ENCODE data around the gene RARRES2. TPM values are rescaled to one million over a fixed set of nuclear protein-coding genes. Genes with fewer than 3 reads are reported as not detected.
"Not testable (repeated sequence)": the region's sequence is repeated elsewhere in the genome, so short reads cannot be mapped to it uniquely, and the experiment has no call there.

RARRES2 gene
- total RNA-seq, 3 donors from 2014 or later (not counting 1 experiment from before 2014, with no cell fraction given): not detected

- no peaks in the 10 kb centered on the region for H3K4me1 ChIP-seq (ENCODE audit: control insufficient read depth, insufficient read depth, low read length)
- H3K27ac ChIP-seq (ENCODE audit: low read length): no peak overlapping the region
- H3K36me3 Mint-ChIP-seq: no peaks in the 10 kb centered on the region
- H3K4me3 ChIP-seq (ENCODE audit: low read length): no peak overlapping the region
- H3K9me3 Mint-ChIP-seq: no peaks in the 10 kb centered on the region
- H3K27me3 ChIP-seq (ENCODE audit: control insufficient read depth, insufficient read depth, low read length): no peaks in the 10 kb centered on the region
- H3K27ac Mint-ChIP-seq: no peak overlapping the region
- H3K36me3 ChIP-seq (ENCODE audit: control insufficient read depth, insufficient read depth, low read length): no peaks in the 10 kb centered on the region
- intact Hi-C loops (cut with micrococcal nuclease): no loop called here
- ATAC-seq: no peak
- no peaks in the 10 kb centered on the region for H3K4me1 Mint-ChIP-seq
- H3K9me3 ChIP-seq (ENCODE audit: control insufficient read depth, insufficient read depth, low read length): no peaks in the 10 kb centered on the region
- DNase-seq: no peak
- 82% methylated on average over 3 of the region's 3 CpGs for WGBS (ENCODE audit: insufficient coverage)
- TF ChIP-seq CTCF (IDR thresholded peaks at IDR 0.05): no peak
- H3K4me3 Mint-ChIP-seq: no peak overlapping the region
- no peaks in the 10 kb centered on the region for H3K27me3 Mint-ChIP-seq (ENCODE audit: low read depth in 2 of 2)
Observed at GRCh38 chr7:150307129-150307528, 34.3 kb downstream of the RARRES2 start.

- H3K27ac Mint-ChIP-seq; H3K4me1 Mint-ChIP-seq; ATAC-seq; H3K36me3 ChIP-seq (ENCODE audit: control insufficient read depth, insufficient read depth, low read length); H3K9me3 Mint-ChIP-seq; H3K9me3 ChIP-seq (ENCODE audit: control insufficient read depth, insufficient read depth, low read length); DNase-seq; H3K4me1 ChIP-seq (ENCODE audit: control insufficient read depth, insufficient read depth, low read length); H3K4me3 ChIP-seq (ENCODE audit: low read length); H3K4me3 Mint-ChIP-seq; H3K27me3 ChIP-seq (ENCODE audit: control insufficient read depth, insufficient read depth, low read length); H3K27me3 Mint-ChIP-seq (ENCODE audit: low read depth in 2 of 2); intact Hi-C loops (cut with micrococcal nuclease); H3K36me3 Mint-ChIP-seq; H3K27ac ChIP-seq (ENCODE audit: low read length): not testable (repeated sequence)
- 97% methylated on average over 3 of the region's 5 CpGs for WGBS (ENCODE audit: insufficient coverage)
Observed at GRCh38 chr7:150306377-150306776, 35.1 kb downstream of the RARRES2 start.

GRCh38 chr7:150305903-150306284 is 35.5 kb downstream of the RARRES2 start:
- DNase-seq; H3K36me3 Mint-ChIP-seq; H3K27me3 Mint-ChIP-seq (ENCODE audit: low read depth in 2 of 2); H3K9me3 ChIP-seq (ENCODE audit: control insufficient read depth, insufficient read depth, low read length); intact Hi-C loops (cut with micrococcal nuclease); H3K36me3 ChIP-seq (ENCODE audit: control insufficient read depth, insufficient read depth, low read length); H3K27me3 ChIP-seq (ENCODE audit: control insufficient read depth, insufficient read depth, low read length); ATAC-seq; H3K27ac ChIP-seq (ENCODE audit: low read length); H3K4me1 Mint-ChIP-seq; H3K4me1 ChIP-seq (ENCODE audit: control insufficient read depth, insufficient read depth, low read length); H3K4me3 Mint-ChIP-seq; H3K4me3 ChIP-seq (ENCODE audit: low read length); H3K27ac Mint-ChIP-seq; H3K9me3 Mint-ChIP-seq: not testable (repeated sequence)
- no CpG with 5 or more reads among the region's 2 CpGs for WGBS (ENCODE audit: insufficient coverage)

GRCh38 chr7:150305259-150305902 is 36.0 kb downstream of the RARRES2 start:
- H3K9me3 Mint-ChIP-seq; intact Hi-C loops (cut with micrococcal nuclease); H3K27me3 Mint-ChIP-seq (ENCODE audit: low read depth in 2 of 2); H3K27me3 ChIP-seq (ENCODE audit: control insufficient read depth, insufficient read depth, low read length); DNase-seq; H3K36me3 Mint-ChIP-seq; H3K4me3 ChIP-seq (ENCODE audit: low read length); H3K9me3 ChIP-seq (ENCODE audit: control insufficient read depth, insufficient read depth, low read length); H3K4me3 Mint-ChIP-seq; H3K36me3 ChIP-seq (ENCODE audit: control insufficient read depth, insufficient read depth, low read length); H3K27ac Mint-ChIP-seq; H3K27ac ChIP-seq (ENCODE audit: low read length); H3K4me1 Mint-ChIP-seq; ATAC-seq; H3K4me1 ChIP-seq (ENCODE audit: control insufficient read depth, insufficient read depth, low read length): not testable (repeated sequence)
- 84% methylated on average over 5 of the region's 11 CpGs for WGBS (ENCODE audit: insufficient coverage)

GRCh38 chr7:150304499-150305258 is 36.8 kb downstream of the RARRES2 start:
- H3K36me3 ChIP-seq (ENCODE audit: control insufficient read depth, insufficient read depth, low read length); H3K36me3 Mint-ChIP-seq; H3K27ac ChIP-seq (ENCODE audit: low read length); H3K9me3 Mint-ChIP-seq; H3K4me3 ChIP-seq (ENCODE audit: low read length); ATAC-seq; H3K27ac Mint-ChIP-seq; DNase-seq; intact Hi-C loops (cut with micrococcal nuclease); H3K4me1 Mint-ChIP-seq; H3K4me1 ChIP-seq (ENCODE audit: control insufficient read depth, insufficient read depth, low read length); H3K9me3 ChIP-seq (ENCODE audit: control insufficient read depth, insufficient read depth, low read length); H3K4me3 Mint-ChIP-seq; H3K27me3 ChIP-seq (ENCODE audit: control insufficient read depth, insufficient read depth, low read length); H3K27me3 Mint-ChIP-seq (ENCODE audit: low read depth in 2 of 2): not testable (repeated sequence)
- WGBS (ENCODE audit: insufficient coverage): 100% methylated on average over 2 of the region's 8 CpGs

- H3K36me3 ChIP-seq (ENCODE audit: control insufficient read depth, insufficient read depth, low read length); DNase-seq; ATAC-seq; H3K4me1 Mint-ChIP-seq; H3K9me3 Mint-ChIP-seq; H3K27me3 ChIP-seq (ENCODE audit: control insufficient read depth, insufficient read depth, low read length); H3K27me3 Mint-ChIP-seq (ENCODE audit: low read depth in 2 of 2); H3K4me3 Mint-ChIP-seq; H3K4me1 ChIP-seq (ENCODE audit: control insufficient read depth, insufficient read depth, low read length); H3K27ac ChIP-seq (ENCODE audit: low read length); intact Hi-C loops (cut with micrococcal nuclease); H3K9me3 ChIP-seq (ENCODE audit: control insufficient read depth, insufficient read depth, low read length); H3K36me3 Mint-ChIP-seq; H3K27ac Mint-ChIP-seq; H3K4me3 ChIP-seq (ENCODE audit: low read length): not testable (repeated sequence)
- no CpG with 5 or more reads among the region's 1 CpG for WGBS (ENCODE audit: insufficient coverage)
Observed at GRCh38 chr7:150302908-150303310, 38.5 kb downstream of the RARRES2 start.

- DNase-seq; H3K9me3 ChIP-seq (ENCODE audit: control insufficient read depth, insufficient read depth, low read length); H3K4me3 ChIP-seq (ENCODE audit: low read length); H3K9me3 Mint-ChIP-seq; H3K4me3 Mint-ChIP-seq; ATAC-seq; H3K36me3 ChIP-seq (ENCODE audit: control insufficient read depth, insufficient read depth, low read length); H3K27me3 Mint-ChIP-seq (ENCODE audit: low read depth in 2 of 2); H3K4me1 ChIP-seq (ENCODE audit: control insufficient read depth, insufficient read depth, low read length); H3K27ac ChIP-seq (ENCODE audit: low read length); H3K27me3 ChIP-seq (ENCODE audit: control insufficient read depth, insufficient read depth, low read length); H3K4me1 Mint-ChIP-seq; H3K27ac Mint-ChIP-seq; intact Hi-C loops (cut with micrococcal nuclease); H3K36me3 Mint-ChIP-seq: not testable (repeated sequence)
Observed at GRCh38 chr7:150297978-150298377, 43.5 kb downstream of the RARRES2 start.

Measured in natural killer cell (primary cell).